ENCODE results near the gene SP140L. TPM values are rescaled to one million over a fixed set of nuclear protein-coding genes. Genes with fewer than 3 reads are reported as not detected.

Gene SP140L
- total and polyA plus RNA-seq, 2 of the 8 experiments (the other 6 are each of a cell fraction or from before 2014, with no cell fraction given), result 0.36 to 1.5 TPM

GRCh38 chr2:230447036-230447435 lies 120.0 kb downstream of the SP140L start:
- no peak overlapping the region for H2BK20ac ChIP-seq (ENCODE audit: low read length)
- no peak overlapping the region for H3K4ac ChIP-seq (replicated peaks; ENCODE audit: insufficient read length, low read depth, low read length)
- no peaks in the 10 kb centered on the region for H3K79me1 ChIP-seq (ENCODE audit: low read depth, low read length)
- 88% methylated on average over 7 of the region's 7 CpGs; no CpG with 5 or more reads in 1 of the 2 experiments for WGBS, 2 experiments (ENCODE audit: extremely low coverage in 1 of 2, insufficient coverage in 1 of 2, insufficient read length in 1 of 2, insufficient replicate concordance in 2 of 2, low coverage in 1 of 2, low lambda C conversion rate in 2 of 2, missing lambda C conversion rate in 1 of 2)
- H3K9me3 ChIP-seq (ENCODE audit: insufficient read depth in 2 of 2, low read depth in 1 of 2, low read length in 1 of 2), result no peaks in the 10 kb centered on the region
- no peak overlapping the region for H4K91ac ChIP-seq (replicated peaks; ENCODE audit: insufficient read length, low read length)
- no peaks in the 10 kb centered on the region for H3K27me3 ChIP-seq (replicated peaks in 1 of 4; ENCODE audit: control insufficient read depth in 3 of 4, extremely low read depth in 1 of 4, insufficient read depth in 3 of 4, low read length in 3 of 4)
- H3K23me2 ChIP-seq (ENCODE audit: low read depth, low read length), result no peaks in the 10 kb centered on the region
- no peak overlapping the region for H3K27ac ChIP-seq (ENCODE audit: low read depth, low read length)
- no peak overlapping the region for H3K4me2 ChIP-seq (ENCODE audit: insufficient read depth in 1 of 2, low read depth in 2 of 2, low read length in 2 of 2)
- H4K8ac ChIP-seq (ENCODE audit: extremely low read depth, insufficient read depth, low read length), result no peak overlapping the region
- H2AFZ ChIP-seq (ENCODE audit: low read length), result no peak overlapping the region
- H2BK5ac ChIP-seq (ENCODE audit: low read depth, low read length), result no peak overlapping the region
- no peak overlapping the region for H2BK15ac ChIP-seq (ENCODE audit: low read length)
- DNase-seq (ENCODE audit: low read depth in 1 of 2, low spot score in 2 of 2) (no peak), FAIRE-seq (no peak)
- H4K5ac ChIP-seq (ENCODE audit: insufficient read length, low read depth, low read length), result no peak overlapping the region
- H3K56ac ChIP-seq (replicated peaks; ENCODE audit: insufficient read length, low read depth, low read length), result no peak overlapping the region
- H2AK5ac ChIP-seq (ENCODE audit: low read depth, low read length), result no peak overlapping the region
- no peaks in the 10 kb centered on the region for H3K36me3 ChIP-seq (ENCODE audit: control insufficient read depth in 2 of 4, insufficient read depth in 4 of 4, low read length in 3 of 4)
- H3K23ac ChIP-seq (ENCODE audit: insufficient read length), result no peak overlapping the region
- H3K79me2 ChIP-seq (ENCODE audit: control insufficient read depth in 1 of 2, insufficient read depth in 2 of 2, low read length in 2 of 2), result no peaks in the 10 kb centered on the region
- H3K4me1 ChIP-seq (replicated peaks in 1 of 4; ENCODE audit: control insufficient read depth in 3 of 4, insufficient read depth in 4 of 4, low read length in 3 of 4), result no peaks in the 10 kb centered on the region; a peak in 1 of 7 replicates
- H2BK120ac ChIP-seq (replicated peaks; ENCODE audit: low read depth, low read length), result no peak overlapping the region
- no peak overlapping the region for H2BK12ac ChIP-seq (ENCODE audit: low read depth, low read length)
- no peak overlapping the region for H3K4me3 ChIP-seq (ENCODE audit: extremely low read depth in 1 of 4, insufficient read depth in 2 of 4, low read depth in 3 of 4, low read length in 4 of 4)
- CTCF ChIA-PET (ENCODE audit: partially characterized antibody), result interaction anchor here (0.6 to 1.5 kb wide), 2 partner anchors 23 to 28 kb away, joined by 3 to 7 read pairs; no protein-coding TSS in a partner anchor
- no peaks in the 10 kb centered on the region for H4K20me1 ChIP-seq (replicated peaks in 1 of 2; ENCODE audit: control insufficient read depth in 1 of 2, insufficient read depth in 2 of 2, low read length in 2 of 2)
- no peak overlapping the region for H3K9ac ChIP-seq (replicated peaks in 1 of 4; ENCODE audit: extremely low read depth in 1 of 4, low read depth in 3 of 4, low read length in 3 of 4)
- no peak overlapping the region for H3K18ac ChIP-seq (ENCODE audit: extremely low read depth, low read length)
- POLR2A ChIA-PET (ENCODE audit: partially characterized antibody), result interaction anchor here (1.6 kb wide), 1 partner anchor 12 kb away, joined by 4 read pairs; no protein-coding TSS in a partner anchor
- no peak overlapping the region for H3K14ac ChIP-seq (ENCODE audit: insufficient read length)
- TF ChIP-seq TAF7 (optimal IDR thresholded peaks at IDR 0.05; ENCODE audit: borderline replicate concordance, low read depth, low read length) (no peak), KDM4A (IDR thresholded peaks at IDR 0.05; ENCODE audit: low read depth, low read length, severe bottlenecking) (no peak), SIN3A (conservative IDR thresholded peaks at IDR 0.05 in 1 of 2, IDR thresholded peaks at IDR 0.05 in 1 of 2; ENCODE audit: low read depth in 1 of 2, low read length in 2 of 2) (no peak), CBX8 (IDR thresholded peaks at IDR 0.05; ENCODE audit: borderline replicate concordance, low read depth, low read length) (no peak), BCL11A (IDR thresholded peaks at IDR 0.05; ENCODE audit: low read depth in 2 of 2, low read length in 2 of 2) (no peak), HDAC6 (IDR thresholded peaks at IDR 0.05; ENCODE audit: low read depth, low read length) (no peak), RXRA (IDR thresholded peaks at IDR 0.05; ENCODE audit: insufficient read depth, low read depth, low read length) (no peak), RFX5 (IDR thresholded peaks at IDR 0.05; ENCODE audit: borderline replicate concordance, low read depth, low read length) (no peak), SAP30 (IDR thresholded peaks at IDR 0.05; ENCODE audit: insufficient read depth, insufficient replicate concordance, low read length) (no peak), BRCA1 (IDR thresholded peaks at IDR 0.05; ENCODE audit: low read depth, low read length) (no peak), NRF1 (IDR thresholded peaks at IDR 0.05; ENCODE audit: low read depth, low read length) (no peak), TEAD4 (IDR thresholded peaks at IDR 0.05; ENCODE audit: low read depth, low read length) (no peak), SP1 (IDR thresholded peaks at IDR 0.05; ENCODE audit: low read depth, low read length) (no peak), ASH2L (IDR thresholded peaks at IDR 0.05; ENCODE audit: low read length) (no peak), RBBP5 (IDR thresholded peaks at IDR 0.05; ENCODE audit: borderline replicate concordance, low read depth, low read length) (no peak)

All from H1 (cell line).